HG02610 (cell line): ENCODE data around the gene MMP23B.

ENCODE experiments used
- ATAC-seq: cut with Tn5 transposase; IDR thresholded peaks from one replicate; pipeline ENCODE4 v1.9.1; 2021; ENCODE audit warnings: mild to moderate bottlenecking, moderate library complexity; ENCODE audit not compliant: unreplicated experiment

Gene MMP23B

DNA sequence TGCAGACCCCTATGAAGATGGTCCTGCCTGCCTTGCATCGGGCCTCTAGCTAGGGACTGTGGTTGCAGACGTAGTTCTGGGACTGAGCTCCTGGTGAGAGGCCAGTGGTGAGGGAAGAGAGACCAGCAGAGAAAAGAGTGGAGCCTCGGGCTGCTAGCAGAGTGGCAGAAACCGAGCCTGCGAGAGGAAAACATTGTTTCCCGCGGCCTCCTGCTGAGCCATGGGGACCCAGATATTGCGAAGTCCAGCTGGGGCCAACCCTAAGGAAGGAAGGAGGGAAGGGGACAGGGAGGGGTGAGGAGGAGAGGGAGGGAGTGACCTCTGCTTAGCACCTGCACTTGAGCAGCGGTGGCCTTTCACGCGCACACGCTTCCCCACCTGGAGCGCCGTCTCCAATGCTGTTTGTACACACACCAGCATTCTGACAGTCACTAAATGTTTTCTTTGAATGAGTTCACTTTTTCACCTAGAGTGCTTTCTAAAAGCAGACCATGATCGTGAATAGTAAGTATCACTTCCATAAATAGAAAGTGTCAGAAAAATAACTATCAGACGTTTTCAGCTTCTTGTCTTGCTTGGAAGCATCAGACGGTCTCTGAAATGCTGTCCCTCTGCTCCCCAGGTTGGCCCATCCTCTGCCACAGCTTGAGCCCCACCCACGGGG is 29.5 kb upstream of the MMP23B start:
- no peak for ATAC-seq

DNA sequence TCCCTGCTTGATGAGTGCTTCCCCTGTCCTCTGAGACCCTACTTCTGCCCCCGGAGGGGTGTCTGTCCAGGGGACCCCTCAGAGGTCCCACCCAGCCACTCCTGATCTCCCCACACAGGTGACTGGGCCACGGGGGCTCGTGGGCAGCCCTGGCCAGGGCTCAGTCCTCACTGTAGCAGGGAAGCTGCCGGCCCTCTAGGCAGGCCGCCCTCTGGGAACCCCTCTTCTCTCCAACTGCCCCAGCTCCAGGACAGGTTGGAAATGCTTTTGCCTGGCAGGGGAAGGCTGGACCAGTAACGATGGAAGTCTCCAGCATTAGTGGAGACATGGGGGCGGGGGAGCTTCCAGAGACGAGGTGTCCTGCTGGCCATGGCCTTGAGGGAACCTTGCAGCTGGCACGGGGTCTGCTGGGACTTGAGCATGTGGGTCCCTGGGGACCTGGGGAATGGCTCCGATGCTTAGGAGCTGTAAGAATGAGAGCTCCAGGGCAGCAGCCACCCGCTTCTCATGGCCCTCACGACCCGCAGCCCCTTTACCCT is 28.9 kb upstream of the MMP23B start:
- no peak for ATAC-seq

DNA sequence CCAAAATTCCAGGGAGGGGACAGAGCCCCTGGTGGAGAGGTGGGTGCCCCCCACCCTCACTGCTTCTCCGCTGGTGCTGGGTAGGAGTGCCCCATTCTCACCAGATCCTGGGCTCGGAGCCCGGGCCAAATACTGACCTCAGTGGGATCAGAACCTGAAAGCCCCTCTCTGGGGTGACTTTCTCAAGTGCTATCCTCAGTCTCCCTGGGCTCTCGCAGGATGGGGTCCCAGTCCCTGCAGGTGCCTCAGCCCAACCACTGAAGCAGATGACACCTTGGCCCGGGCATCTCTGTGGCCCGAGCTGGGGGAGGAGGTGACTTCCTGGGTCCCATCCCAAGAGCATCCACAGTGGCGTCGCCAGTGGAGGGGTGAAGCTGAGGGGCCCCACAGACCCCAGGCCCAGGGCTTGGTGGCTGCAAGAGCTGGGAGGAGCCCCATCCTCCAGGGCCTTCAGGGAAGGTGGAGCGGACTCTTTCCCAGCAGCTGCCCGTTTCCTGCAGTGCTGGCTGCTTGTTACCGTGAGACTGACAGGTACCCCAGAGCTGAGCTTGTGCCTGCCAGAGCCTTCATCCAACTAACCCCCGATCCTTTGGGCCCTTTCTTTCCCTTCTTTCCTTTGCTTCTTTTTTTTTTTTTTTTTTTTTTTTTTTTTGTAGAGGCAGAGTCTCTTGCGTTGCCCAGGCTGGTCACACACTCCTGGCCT is 28.2 kb upstream of the MMP23B start:
- ATAC-seq, result no peak

DNA sequence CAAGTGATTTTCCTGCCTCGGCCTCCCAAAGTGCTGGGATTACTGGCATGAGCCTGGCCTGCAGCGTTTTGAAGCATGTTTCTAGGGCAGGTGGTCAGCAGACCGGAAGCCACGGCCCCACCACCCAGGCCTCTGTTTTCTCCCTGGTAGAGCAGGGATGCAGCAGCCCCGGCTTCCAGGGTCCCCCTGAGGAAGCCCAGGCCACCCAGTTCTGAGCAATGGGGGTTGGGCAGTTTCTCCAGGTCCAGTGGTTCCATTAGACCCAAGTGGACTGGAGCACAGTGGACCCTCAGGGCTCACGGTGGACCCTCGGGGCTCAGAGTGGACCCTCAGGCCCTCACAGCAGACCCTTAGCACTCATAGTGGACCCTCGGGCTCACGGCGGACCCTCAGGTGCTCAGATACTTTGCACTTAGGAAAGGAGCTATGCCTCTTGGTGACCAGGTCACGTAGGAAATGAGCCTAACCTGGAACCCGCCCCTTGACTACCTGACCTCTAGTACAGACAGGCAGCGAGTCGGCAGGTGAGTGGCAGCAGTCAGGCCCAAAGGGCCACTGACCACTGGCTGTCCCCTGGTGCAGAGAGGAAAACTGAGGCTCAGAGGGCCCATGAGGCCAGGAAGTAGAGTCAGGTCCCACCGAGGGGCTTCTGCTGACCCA is 27.5 kb upstream of the MMP23B start:
- no peak for ATAC-seq

GRCh38 chr1:1605034-1605591 is 26.9 kb upstream of the MMP23B start:
- ATAC-seq, result no peak

DNA sequence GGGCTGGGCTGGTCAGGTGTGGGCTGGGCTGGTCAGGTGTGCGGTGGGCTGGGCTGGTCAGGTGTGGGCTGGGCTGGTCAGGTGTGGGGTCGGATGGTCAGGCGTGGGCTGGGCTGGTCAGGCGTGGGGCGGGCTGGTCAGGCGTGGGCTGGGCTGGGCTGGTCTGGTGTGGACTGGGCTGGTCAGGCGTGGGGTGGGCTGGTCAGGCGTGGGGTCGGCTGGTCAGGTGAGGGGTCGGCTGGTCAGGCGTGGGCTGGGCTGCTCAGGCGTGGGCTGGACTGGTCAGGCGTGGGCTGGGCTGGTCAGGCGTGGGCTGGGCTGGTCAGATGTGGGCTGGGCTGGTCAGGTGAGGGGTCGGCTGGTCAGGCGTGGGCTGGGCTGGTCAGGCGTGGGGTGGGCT is 26.2 kb upstream of the MMP23B start:
- no peak for ATAC-seq

DNA sequence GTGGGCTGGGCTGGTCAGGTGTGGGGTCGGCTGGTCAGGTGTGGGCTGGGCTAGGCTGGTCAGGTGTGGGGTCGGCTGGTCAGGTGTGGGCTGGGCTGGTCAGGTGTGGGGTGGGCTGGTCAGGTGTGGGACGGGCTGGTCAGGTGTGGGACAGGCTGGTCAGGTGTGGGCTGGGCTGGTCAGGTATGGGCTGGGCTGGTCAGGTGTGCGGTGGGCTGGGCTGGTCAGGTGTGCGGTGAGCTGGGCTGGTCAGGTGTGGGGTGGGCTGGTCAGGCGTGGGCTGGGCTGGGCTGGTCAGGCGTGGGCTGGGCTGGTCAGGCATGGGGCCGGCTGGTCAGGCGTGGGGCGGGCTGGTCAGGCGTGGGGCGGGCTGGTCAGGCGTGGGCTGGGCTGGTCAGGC is 25.7 kb upstream of the MMP23B start:
- no peak for ATAC-seq

DNA sequence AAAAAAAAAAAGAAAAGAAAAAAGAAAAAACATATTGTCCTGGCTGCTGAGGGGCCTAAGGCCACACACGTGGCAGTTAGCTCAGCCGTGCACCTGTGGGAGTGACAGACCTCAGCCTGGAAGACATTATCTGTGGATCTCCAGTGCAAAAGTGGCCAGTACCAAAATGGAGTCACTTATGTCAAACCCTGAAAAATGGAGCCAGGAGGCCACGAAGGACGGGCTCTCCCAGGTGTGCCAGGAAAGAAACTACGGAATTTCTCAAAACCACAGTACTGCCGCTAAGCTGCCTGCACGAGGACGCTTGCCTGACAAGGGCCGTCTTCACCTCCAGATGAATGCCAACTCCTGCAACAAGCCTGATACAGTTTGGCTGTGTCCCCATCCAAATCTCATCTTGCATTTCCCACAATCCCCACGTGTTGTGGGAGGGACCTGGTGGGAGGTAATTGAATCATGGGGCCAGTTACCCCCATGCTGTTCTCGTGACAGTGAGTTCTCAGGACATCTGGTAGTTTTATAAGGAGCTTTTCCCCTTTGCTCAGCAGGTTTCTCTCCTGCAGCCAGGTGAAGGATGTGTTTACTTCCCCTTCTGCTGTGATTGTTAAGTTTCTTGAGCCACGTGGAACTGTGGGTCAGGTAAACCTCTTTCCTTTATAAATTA is 22.0 kb upstream of the MMP23B start:
- ATAC-seq, result no peak

GRCh38 chr1:1610796-1611195 is 21.2 kb upstream of the MMP23B start:
- ATAC-seq, result no peak

GRCh38 chr1:1612104-1612400 is 19.9 kb upstream of the MMP23B start:
- ATAC-seq, result no peak

DNA sequence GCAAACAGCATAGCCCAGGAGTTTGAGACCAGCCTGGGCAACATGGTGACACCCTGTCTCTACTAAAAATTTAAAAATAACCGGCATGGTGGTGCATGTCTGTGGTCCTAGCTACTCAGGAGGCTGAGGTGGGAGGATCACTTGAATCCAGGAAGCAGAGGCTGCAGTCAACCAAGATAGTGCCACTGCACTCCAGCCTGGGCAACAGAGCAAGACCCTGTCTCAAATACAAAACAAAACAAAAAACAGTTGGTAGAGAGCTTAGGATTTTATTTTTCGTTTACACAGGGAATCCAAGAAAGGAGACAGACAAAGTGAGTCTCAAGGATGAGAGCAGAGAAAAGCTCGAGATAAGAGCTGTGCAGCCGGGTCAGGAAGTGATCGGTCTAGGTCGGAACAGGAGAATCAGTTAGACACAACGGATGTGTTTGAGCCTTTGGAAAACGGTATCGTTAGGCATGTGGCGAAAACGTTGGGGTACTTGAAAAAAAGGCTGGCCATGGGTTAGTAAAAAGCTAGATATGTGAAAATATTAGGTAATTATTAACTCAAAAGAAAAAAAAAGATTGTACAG is 18.4 kb upstream of the MMP23B start:
- ATAC-seq, result no peak

DNA sequence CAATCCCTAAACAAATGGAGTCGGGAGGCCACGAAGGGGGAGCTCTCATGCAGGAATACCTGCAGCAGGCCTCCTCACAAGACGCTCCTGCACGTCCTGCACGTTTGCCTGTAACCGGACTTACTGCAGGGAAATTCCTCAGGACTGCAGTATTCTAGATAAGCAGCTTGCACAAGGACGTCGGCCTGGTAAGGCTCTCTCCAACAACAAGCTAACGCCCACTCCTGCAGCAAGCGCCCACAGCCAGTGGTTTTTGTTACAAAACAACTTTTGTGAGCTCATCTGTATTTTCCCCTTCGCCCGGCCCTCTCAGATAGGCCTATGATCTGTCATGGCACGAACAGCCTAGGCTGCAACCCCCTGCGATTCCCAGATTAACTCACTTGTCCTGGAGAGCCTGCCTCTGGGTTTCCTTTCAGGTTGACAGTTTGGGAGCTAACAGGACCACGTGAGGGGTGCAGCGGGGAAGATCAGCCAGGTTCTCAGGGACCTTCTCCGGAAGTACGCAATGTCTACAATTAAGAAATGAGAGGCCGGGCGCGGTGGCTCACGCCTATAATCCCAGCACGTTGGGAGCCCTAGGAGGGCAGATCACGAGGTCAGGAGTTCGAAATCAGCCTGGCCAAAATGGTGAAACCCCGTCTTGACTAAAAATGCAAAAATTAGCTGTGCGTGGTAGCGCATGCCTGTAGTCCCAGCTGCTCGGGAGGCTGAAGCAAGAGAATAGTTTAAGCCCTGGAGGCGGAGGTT is 17.6 kb upstream of the MMP23B start:
- ATAC-seq, result no peak

- ATAC-seq, result no peak
These were observed 17.1 kb upstream of the MMP23B start for GRCh38 chr1:1614954-1615255.

DNA sequence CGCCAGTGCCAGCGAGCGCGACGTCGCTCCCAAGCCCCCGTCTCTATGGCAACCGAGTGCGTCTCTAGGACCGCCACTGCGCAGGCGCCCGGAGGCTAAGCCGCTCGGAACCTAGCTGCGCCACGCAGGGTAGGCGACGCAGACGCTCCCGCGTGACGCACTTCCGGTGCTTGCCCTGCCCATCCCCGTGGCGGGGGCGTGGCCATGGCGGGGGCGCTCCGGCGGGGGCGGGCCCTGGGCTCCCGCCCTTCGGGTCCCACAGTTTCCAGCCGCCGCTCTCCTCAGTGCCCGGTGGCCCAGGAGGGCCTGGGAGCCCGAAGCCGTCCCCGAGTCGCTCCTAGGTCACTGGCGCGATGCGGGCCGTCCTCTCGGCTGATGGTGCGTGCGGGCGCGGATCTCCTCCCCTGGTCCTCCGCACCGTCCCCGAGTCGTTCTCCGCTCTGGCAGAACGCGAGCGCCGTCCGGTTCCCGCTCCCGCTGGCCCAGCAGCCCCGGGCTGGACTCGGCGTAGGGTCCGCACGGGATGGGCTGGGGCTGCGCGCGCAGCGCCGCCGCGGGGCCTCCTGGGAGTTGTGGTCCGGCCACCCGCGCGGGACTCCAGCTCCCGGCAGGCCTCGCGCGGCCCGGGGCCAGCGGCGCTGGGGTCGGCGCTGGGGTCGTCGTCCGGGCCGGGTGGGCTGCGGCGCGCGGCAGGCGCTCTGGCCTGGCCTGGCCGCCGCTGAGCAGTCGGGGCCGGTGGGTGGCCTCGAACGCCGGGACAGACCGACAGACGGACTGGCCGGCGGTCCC is 16.5 kb upstream of the MMP23B start, which contains the start of gene MIB2:
MIB2 (plus strand) TSS at position 245 of the 789 bp plus-strand sequence. CDS start 7,953 bp downstream, outside the sequence.
- ATAC-seq, result peak; percentile 75

DNA sequence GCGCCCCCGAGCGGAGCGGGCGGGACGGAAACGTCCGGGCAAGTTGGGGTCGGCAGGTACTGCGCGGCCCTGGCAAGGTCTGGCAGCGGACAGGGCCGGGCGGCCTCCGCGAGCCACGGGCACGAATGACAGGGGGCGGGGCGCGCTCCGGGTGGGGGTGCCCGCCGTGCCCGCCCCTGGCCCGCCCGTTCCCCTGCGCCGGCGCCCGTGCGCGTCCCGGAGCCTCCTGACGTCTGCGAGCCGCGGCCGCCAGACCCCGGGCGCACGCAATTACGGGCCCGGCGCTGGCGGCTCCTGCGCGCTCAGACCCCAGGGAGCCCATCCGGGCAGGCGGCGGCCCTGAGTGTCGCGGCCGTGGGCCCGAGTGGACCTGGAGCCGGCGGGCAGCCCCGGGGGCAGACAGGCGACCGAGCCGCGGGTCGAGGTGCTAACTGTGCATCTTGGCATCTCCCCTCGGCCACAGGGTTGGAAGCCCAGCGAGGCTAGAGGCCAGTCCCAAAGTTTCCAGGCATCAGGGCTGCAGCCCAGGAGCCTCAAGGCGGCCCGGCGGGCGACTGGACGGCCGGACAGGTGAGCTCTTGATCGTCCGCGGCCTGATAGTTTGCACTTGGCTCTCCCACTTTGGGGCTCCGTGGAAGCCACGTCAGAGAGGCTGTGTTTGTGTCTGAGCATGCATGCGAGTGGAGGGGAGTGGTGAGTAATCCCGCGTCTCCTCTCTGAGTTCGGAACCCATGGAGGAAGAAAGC is 15.8 kb upstream of the MMP23B start:
- ATAC-seq, result peak; percentile 14

DNA sequence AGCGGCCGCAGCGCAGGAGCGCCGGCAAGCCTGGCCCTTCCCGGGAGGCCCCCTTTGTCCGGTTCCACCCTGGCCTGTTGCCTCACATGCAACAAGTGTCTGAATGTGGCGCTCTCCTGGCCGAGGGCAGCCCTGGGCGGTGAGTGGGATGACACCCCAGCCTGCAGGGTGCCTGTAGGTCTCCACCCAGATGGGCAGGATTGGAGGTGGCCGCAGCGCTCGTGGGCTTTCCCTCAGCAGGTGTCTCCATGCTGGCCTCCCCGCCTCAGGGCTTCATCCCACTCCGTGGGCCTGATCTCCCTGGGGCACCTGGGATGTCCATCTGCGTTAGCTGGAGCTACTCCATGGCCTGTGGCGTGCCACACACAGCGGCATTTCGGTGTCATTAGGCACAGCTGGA is 15.1 kb upstream of the MMP23B start:
- ATAC-seq, result no peak

- ATAC-seq, result no peak
These were observed 14.5 kb upstream of the MMP23B start for GRCh38 chr1:1617516-1617915.

DNA sequence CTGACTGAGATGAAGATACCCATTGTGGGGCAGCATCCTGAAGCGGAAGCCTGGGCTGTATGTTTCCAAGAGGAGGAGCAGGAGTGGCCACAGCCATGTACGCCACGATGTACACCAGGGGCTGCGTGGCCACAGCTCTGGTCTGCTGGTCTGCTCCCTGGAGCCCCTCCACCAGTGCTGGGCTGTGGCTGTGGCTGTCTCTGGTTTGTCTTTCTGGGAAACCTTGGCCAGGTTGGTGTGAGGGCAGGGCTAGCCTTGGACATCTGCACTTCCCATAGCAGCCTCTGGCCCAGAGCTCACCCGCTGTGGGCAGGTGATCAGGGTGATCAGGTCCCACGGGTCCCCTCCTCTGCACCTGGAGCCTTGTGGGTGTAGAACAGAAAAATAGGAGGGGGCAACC is 14.0 kb upstream of the MMP23B start:
- no peak for ATAC-seq
